HFFc6 (cell line): ENCODE results near the gene NTN1. TPM values are rescaled to one million over a fixed set of nuclear protein-coding genes. Genes with fewer than 3 reads are reported as not detected.
"Not testable (repeated sequence)": the region's sequence is repeated elsewhere in the genome, so short reads cannot be mapped to it uniquely, and the experiment has no call there.

Experiments used
- DNase-seq: peaks from one replicate; pipeline ENCODE4 v3.0.0-alpha.2; 2018
- H3K27ac Mint-ChIP-seq: 2 replicates; pipeline ENCODE4 v1.8.0; 2020; ENCODE audit warnings: mild to moderate bottlenecking, mixed read lengths
- H3K27me3 Mint-ChIP-seq: 2 replicates; pipeline ENCODE4 v1.8.0; 2021; ENCODE audit warnings: mild to moderate bottlenecking, moderate library complexity, mixed read lengths; ENCODE audit not compliant: insufficient read depth
- H3K36me3 Mint-ChIP-seq: 2 replicates; pipeline ENCODE4 v1.8.0; 2021; ENCODE audit warnings: low read depth, mixed read lengths
- H3K4me1 Mint-ChIP-seq: 2 replicates; pipeline ENCODE4 v1.8.0; 2020; ENCODE audit warnings: low read depth, mixed read lengths
- H3K4me3 Mint-ChIP-seq: 2 replicates; pipeline ENCODE4 v1.8.0; 2020; ENCODE audit warnings: mild to moderate bottlenecking, moderate library complexity, mixed read lengths
- H3K9me3 Mint-ChIP-seq: 2 replicates; pipeline ENCODE4 v1.8.0; 2020; ENCODE audit warnings: mild to moderate bottlenecking, mixed read lengths
- CTCF ChIP-seq: fragments of 200-600 bp; sonication (generic); IDR thresholded peaks from 2 replicates; pipeline ENCODE4 v1.5.0; 2021; ENCODE audit warnings: antibody characterized with exemption, mild to moderate bottlenecking
- total RNA-seq, 6 experiments: library from RNA; stranded (reverse); fragmentation: NEBNext Ultra II Directional; extraction: Animal tissue kit (Norgen Biotek cat#: 25700); gene quantifications; 2 replicates in 1 of 6; 3 replicates in 5 of 6; pipeline ENCODE4 v1.2.3, GENCODE V29; 2021

Gene NTN1
- total RNA-seq, 6 experiments from 2014 or later, result not detected

GRCh38 chr17:9256361-9256750, 235.0 kb downstream of the NTN1 start:
- no peak for TF ChIP-seq CTCF
- no peak overlapping the region for H3K27ac Mint-ChIP-seq
- H3K27me3 Mint-ChIP-seq, result no peaks in the 10 kb centered on the region; the same call in 1 of the 2 replicates
- H3K4me3 Mint-ChIP-seq, result no peak overlapping the region
- no peak for DNase-seq
- H3K36me3 Mint-ChIP-seq, result peaks cover 4% of the 10 kb centered on the region; the same call in 1 of the 2 replicates
- peaks cover 10% of the 10 kb centered on the region for H3K9me3 Mint-ChIP-seq
- H3K4me1 Mint-ChIP-seq, result peaks cover 14% of the 10 kb centered on the region

GRCh38 chr17:9256751-9257629, 235.7 kb downstream of the NTN1 start:
- Mint-ChIP-seq H3K4me3 (peak overlapping the region; percentile 28; the same call in 1 of the 2 replicates), H3K9me3 (peaks cover 9% of the 10 kb centered on the region), H3K36me3 (peaks cover 4% of the 10 kb centered on the region; the same call in 1 of the 2 replicates), H3K27me3 (no peaks in the 10 kb centered on the region; the same call in 1 of the 2 replicates), H3K4me1 (peaks cover 14% of the 10 kb centered on the region), H3K27ac (peak overlapping the region; percentile 22; the same call in 1 of the 2 replicates)
- DNase-seq, result peak; percentile 12
- no peak for TF ChIP-seq CTCF

DNA sequence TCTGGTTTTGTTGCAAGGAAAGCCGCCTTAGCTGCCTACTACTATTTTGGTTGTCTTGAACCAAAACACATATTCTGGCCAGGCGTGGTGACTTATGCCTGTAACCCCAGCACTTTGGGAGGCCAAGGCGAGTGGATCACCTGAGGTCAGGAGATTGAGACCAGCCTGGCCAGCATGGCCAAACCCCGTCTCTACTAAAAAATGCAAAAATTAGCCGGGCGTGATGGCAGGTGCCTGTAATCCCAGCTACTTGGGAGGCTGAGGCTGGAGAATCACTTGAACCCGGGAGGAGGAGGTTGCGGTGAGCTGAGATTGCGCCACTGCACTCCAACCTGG, 236.3 kb downstream of the NTN1 start:
- H3K27ac Mint-ChIP-seq, H3K9me3 Mint-ChIP-seq, H3K36me3 Mint-ChIP-seq, H3K27me3 Mint-ChIP-seq, H3K4me3 Mint-ChIP-seq, DNase-seq: not testable (repeated sequence)
- peaks cover 14% of the 10 kb centered on the region for H3K4me1 Mint-ChIP-seq

DNA sequence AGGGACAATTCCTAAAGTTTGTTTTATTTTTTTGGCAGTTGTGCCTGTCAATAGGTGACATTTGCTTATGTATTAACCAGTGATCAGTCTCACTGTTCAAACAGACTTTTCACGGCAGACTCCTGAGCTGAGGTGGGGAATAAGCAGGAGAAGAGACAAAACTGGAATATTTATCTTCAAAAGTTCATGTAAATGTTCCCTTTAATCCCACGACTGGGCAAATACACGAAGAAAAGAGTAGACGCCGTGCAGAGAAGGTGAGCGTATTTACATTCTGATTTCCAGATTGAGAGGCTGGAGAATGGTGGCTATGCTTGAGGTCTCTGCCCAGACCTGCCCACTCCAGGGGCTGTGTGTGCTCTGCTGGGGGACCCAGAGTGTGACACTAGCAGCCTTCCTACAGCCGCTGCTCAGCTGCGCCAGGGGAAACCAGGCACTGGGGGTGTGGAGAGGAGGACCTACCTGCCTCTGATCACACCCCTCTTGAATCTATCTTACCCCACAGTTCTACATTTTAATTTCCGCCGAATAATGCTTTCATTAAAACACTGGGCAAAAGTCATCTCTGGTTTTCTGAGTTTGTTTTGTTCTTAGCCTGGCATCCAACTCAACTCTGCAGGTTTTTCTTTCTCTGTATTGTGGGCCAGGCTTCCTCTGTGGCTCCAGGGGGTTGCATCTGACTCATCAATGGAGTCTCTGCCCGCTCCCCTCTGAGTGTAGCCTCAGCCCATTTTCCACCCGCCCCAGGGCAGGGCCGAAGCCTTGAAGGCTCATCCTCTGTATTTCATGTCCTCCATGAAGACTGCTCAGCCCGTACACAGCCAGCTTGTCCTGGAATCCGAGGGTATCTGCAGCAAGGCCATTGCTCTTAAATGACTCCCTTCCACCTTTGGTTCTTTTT, 237.1 kb downstream of the NTN1 start:
- H3K27ac Mint-ChIP-seq, result no peak overlapping the region
- peaks cover 4% of the 10 kb centered on the region; the same call in 1 of the 2 replicates for H3K36me3 Mint-ChIP-seq

GRCh38 chr17:9259419-9259818, 238.1 kb downstream of the NTN1 start:
- H3K9me3 Mint-ChIP-seq, result peaks cover 6% of the 10 kb centered on the region
- H3K36me3 Mint-ChIP-seq, result peaks cover 13% of the 10 kb centered on the region
- no peak overlapping the region for H3K4me3 Mint-ChIP-seq
- no peak overlapping the region for H3K27ac Mint-ChIP-seq
- H3K27me3 Mint-ChIP-seq, result no peaks in the 10 kb centered on the region; the same call in 1 of the 2 replicates
- H3K4me1 Mint-ChIP-seq, result peaks cover 14% of the 10 kb centered on the region
- TF ChIP-seq CTCF, result no peak
- no peak for DNase-seq

More for the DNA sequence above, 237.1 kb downstream of the NTN1 start:
- TF ChIP-seq CTCF, result no peak
- Mint-ChIP-seq H3K27me3 (no peaks in the 10 kb centered on the region; the same call in 1 of the 2 replicates), H3K9me3 (peaks cover 9% of the 10 kb centered on the region), H3K4me3 (no peak overlapping the region), H3K4me1 (peaks cover 14% of the 10 kb centered on the region)
- DNase-seq, result no peak
